CD4-positive, alpha-beta T cell treated with Interleukin-10 for 1 hour (primary cell): ENCODE measurements around the gene EIF4E3.

Source experiments
- DNase-seq: peaks from one replicate; pipeline ENCODE4 v3.0.0-alpha.2; 2020

Gene EIF4E3

GRCh38 chr3:71685686-71686085 is 39.5 kb downstream of the EIF4E3 start:
- DNase-seq: no peak

GRCh38 chr3:71684757-71685386 is 40.3 kb downstream of the EIF4E3 start:
- DNase-seq: no peak

GRCh38 chr3:71684046-71684756 is 41.0 kb downstream of the EIF4E3 start:
- no peak for DNase-seq

GRCh38 chr3:71681224-71681668 is 44.0 kb downstream of the EIF4E3 start:
- peak; percentile 19 for DNase-seq

GRCh38 chr3:71680603-71681002 is 44.6 kb downstream of the EIF4E3 start:
- no peak for DNase-seq

- no peak for DNase-seq
Measured at GRCh38 chr3:71676931-71677330, 48.3 kb downstream of the EIF4E3 start.

- no peak for DNase-seq
Measured at GRCh38 chr3:71673486-71673885, 51.7 kb downstream of the EIF4E3 start.

GRCh38 chr3:71672807-71673206 is 52.4 kb downstream of the EIF4E3 start:
- DNase-seq: no peak

- no peak for DNase-seq
Measured at GRCh38 chr3:71672340-71672739, 52.9 kb downstream of the EIF4E3 start.

- no peak for DNase-seq
Measured at GRCh38 chr3:71671216-71671845, 53.9 kb downstream of the EIF4E3 start.

- no peak for DNase-seq
Measured at GRCh38 chr3:71662568-71662967, 62.6 kb downstream of the EIF4E3 start.

GRCh38 chr3:71662056-71662455 is 63.1 kb downstream of the EIF4E3 start:
- DNase-seq: no peak

- DNase-seq: no peak
Measured at GRCh38 chr3:71659864-71660591, 65.2 kb downstream of the EIF4E3 start.

- DNase-seq: no peak
Measured at GRCh38 chr3:71657831-71658530, 67.2 kb downstream of the EIF4E3 start.

- DNase-seq: no peak
Measured at GRCh38 chr3:71655061-71655460, 70.1 kb downstream of the EIF4E3 start.

GRCh38 chr3:71653414-71653807 is 71.8 kb downstream of the EIF4E3 start:
- DNase-seq: no peak

GRCh38 chr3:71652781-71653413 is 72.3 kb downstream of the EIF4E3 start:
- DNase-seq: peak; percentile 24

GRCh38 chr3:71651625-71652024 is 73.6 kb downstream of the EIF4E3 start:
- DNase-seq: no peak

- DNase-seq: no peak
Measured at GRCh38 chr3:71650372-71650771, 74.8 kb downstream of the EIF4E3 start.

GRCh38 chr3:71649757-71650156 is 75.4 kb downstream of the EIF4E3 start:
- no peak for DNase-seq

- no peak for DNase-seq
Measured at GRCh38 chr3:71647751-71648150, 77.5 kb downstream of the EIF4E3 start.

- no peak for DNase-seq
Measured at GRCh38 chr3:71646971-71647370, 78.2 kb downstream of the EIF4E3 start.
